C4-2B (cell line): ENCODE results near the gene DYRK1A.

Experiments used
- ZFX ChIP-seq: fragments of 450-650 bp; IDR thresholded peaks from 2 replicates; pipeline ENCODE4 v1.6.1; 2017
- TF ChIP-seq, protein P1 (sequence below): fragments of 450-650 bp; conservative IDR thresholded peaks from 2 replicates; pipeline ENCODE4 v1.5.1; 2017; ENCODE audit warnings: mild to moderate bottlenecking

DNA sequence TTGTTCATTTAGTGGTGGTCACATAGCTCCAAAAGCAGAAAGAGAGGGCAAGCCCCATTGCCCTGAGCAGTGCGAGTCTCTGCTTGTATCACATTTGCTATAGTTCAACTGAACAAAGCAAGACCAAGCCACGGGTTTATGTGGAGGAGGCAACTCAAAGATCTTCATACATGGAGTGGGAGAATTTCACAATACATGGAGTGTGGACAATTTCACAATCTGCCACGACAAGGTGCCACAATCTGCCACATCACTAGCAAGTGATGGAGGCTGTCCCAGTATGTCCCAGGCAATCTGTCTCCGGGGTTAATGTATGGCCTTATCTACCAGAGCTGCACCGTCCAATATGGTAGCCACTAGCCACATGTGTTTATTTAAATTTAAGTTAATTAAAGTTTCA, 44.5 kb upstream of the DYRK1A start:
- TF ChIP-seq, protein P1, sequence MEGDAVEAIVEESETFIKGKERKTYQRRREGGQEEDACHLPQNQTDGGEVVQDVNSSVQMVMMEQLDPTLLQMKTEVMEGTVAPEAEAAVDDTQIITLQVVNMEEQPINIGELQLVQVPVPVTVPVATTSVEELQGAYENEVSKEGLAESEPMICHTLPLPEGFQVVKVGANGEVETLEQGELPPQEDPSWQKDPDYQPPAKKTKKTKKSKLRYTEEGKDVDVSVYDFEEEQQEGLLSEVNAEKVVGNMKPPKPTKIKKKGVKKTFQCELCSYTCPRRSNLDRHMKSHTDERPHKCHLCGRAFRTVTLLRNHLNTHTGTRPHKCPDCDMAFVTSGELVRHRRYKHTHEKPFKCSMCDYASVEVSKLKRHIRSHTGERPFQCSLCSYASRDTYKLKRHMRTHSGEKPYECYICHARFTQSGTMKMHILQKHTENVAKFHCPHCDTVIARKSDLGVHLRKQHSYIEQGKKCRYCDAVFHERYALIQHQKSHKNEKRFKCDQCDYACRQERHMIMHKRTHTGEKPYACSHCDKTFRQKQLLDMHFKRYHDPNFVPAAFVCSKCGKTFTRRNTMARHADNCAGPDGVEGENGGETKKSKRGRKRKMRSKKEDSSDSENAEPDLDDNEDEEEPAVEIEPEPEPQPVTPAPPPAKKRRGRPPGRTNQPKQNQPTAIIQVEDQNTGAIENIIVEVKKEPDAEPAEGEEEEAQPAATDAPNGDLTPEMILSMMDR = no peak
- TF ChIP-seq ZFX = no peak
